HG02973 (cell line): Measurements from ENCODE around the gene UXS1.

Experiments
- ATAC-seq: cut with Tn5 transposase; IDR thresholded peaks from one replicate; pipeline ENCODE4 v1.9.1; 2021; ENCODE audit warnings: moderate library complexity; ENCODE audit not compliant: unreplicated experiment

The UXS1 gene

GRCh38 chr2:106054880-106055655, 139.0 kb downstream of the UXS1 start:
- no peak for ATAC-seq

GRCh38 chr2:106054321-106054720, 139.8 kb downstream of the UXS1 start:
- ATAC-seq = no peak

GRCh38 chr2:106053581-106053980, 140.5 kb downstream of the UXS1 start:
- no peak for ATAC-seq

GRCh38 chr2:106053116-106053515, 141.0 kb downstream of the UXS1 start:
- no peak for ATAC-seq

- no peak for ATAC-seq
Measured at GRCh38 chr2:106044859-106045258, 149.2 kb downstream of the UXS1 start.

- no peak for ATAC-seq
Measured at GRCh38 chr2:106044021-106044420, 150.1 kb downstream of the UXS1 start.
